ENCODE data around the gene TMEM161A. TPM values are rescaled to one million over a fixed set of nuclear protein-coding genes. Genes with fewer than 3 reads are reported as not detected.

Gene TMEM161A
- total and polyA plus RNA-seq, 9 of the 15 experiments (the other 6 are each of a cell fraction or from before 2014, with no cell fraction given), result 0.63 to 92.3 (median 38.9) TPM

GRCh38 chr19:19120308-19121231, 17.7 kb downstream of the TMEM161A start (continued):
- no peak for TF ChIP-seq GATAD2B (IDR thresholded peaks at IDR 0.05; ENCODE audit: borderline replicate concordance)
- 0 out of 2 replicates have a peak, but pooled peaks have one; percentile 22 for TF ChIP-seq CXXC5 (CRISPR knock-in tag; IDR thresholded peaks at IDR 0.05)
- peak; percentile 71 for TF ChIP-seq POLR2AphosphoS5 (IDR thresholded peaks at IDR 0.05; ENCODE audit: control insufficient read depth, insufficient read depth, low read depth, low read length)
- no peak for TF ChIP-seq NR2F6 (CRISPR knock-in tag; IDR thresholded peaks at IDR 0.05)
- peak in 1 of 2 experiments; percentile 26; a peak in 1 of 3 replicates for TF ChIP-seq CBX3 (IDR thresholded peaks at IDR 0.05; ENCODE audit: borderline replicate concordance in 1 of 2, low read length in 2 of 2)
- peak; percentile 83 for TF ChIP-seq ZBTB40 (IDR thresholded peaks at IDR 0.05)
- no peak for TF ChIP-seq ZBTB40 (CRISPR knock-in tag; IDR thresholded peaks at IDR 0.05)
- no peak for TF ChIP-seq COPS2 (conservative IDR thresholded peaks at IDR 0.05)
- no peak for TF ChIP-seq ZNF507 (tag; conservative IDR thresholded peaks at IDR 0.05)
- no peak for TF ChIP-seq ETV6 (IDR thresholded peaks at IDR 0.05; ENCODE audit: borderline replicate concordance in 1 of 2, low read depth in 2 of 2, low read length in 1 of 2)
- TF ChIP-seq ETV6 (CRISPR knock-in tag; IDR thresholded peaks at IDR 0.05; ENCODE audit: borderline replicate concordance), result no peak
- no peak for TF ChIP-seq E2F3 (CRISPR knock-in tag; IDR thresholded peaks at IDR 0.05)
- TF ChIP-seq ETS1 (conservative IDR thresholded peaks at IDR 0.05; ENCODE audit: control insufficient read depth, low read depth, low read length), result peak; percentile 38; the same call in 1 of the 2 replicates
- TF ChIP-seq MXD1 (CRISPR knock-in tag; IDR thresholded peaks at IDR 0.05; ENCODE audit: borderline replicate concordance, poor library complexity, severe bottlenecking), result no peak
- TF ChIP-seq ZNF12 (CRISPR knock-in tag; IDR thresholded peaks at IDR 0.05), result no peak
- no peak for TF ChIP-seq EHMT2 (IDR thresholded peaks at IDR 0.05)
- peak; percentile 85 for TF ChIP-seq GABPA (tag; conservative IDR thresholded peaks at IDR 0.05; ENCODE audit: low read depth)
